ENCODE results near the gene FCMR.

The FCMR gene

GRCh38 chr1:206960676-206961386, 39.1 kb upstream of the FCMR start:
- Histone ChIP-seq H3K4me2 (no peak overlapping the region), H3K27me3 (no peaks in the 10 kb centered on the region), H3K27ac (no peak overlapping the region)

GRCh38 chr1:206958144-206958543, 36.4 kb upstream of the FCMR start:
- Histone ChIP-seq H3K4me2 (no peak overlapping the region), H3K27ac (no peak overlapping the region), H3K9ac (no peak overlapping the region), H3K36me3 (no peaks in the 10 kb centered on the region), H3K9me3 (no peaks in the 10 kb centered on the region), H3K4me1 (peaks cover 26% of the 10 kb centered on the region), H3K4me3 (no peak overlapping the region), H3K27me3 (no peaks in the 10 kb centered on the region), H4K20me1 (no peaks in the 10 kb centered on the region)
- TF ChIP-seq Cebpa-rat (IDR thresholded peaks at IDR 0.05), result no peak

More at GRCh38 chr1:206960676-206961386, 39.1 kb upstream of the FCMR start:
- Histone ChIP-seq H4K20me1 (no peaks in the 10 kb centered on the region), H3K9me3 (no peaks in the 10 kb centered on the region), H3K4me3 (no peak overlapping the region), H3K36me3 (no peaks in the 10 kb centered on the region), H3K4me1 (peaks cover 20% of the 10 kb centered on the region), H3K9ac (no peak overlapping the region)
- TF ChIP-seq Cebpa-rat (IDR thresholded peaks at IDR 0.05), result no peak

DNA sequence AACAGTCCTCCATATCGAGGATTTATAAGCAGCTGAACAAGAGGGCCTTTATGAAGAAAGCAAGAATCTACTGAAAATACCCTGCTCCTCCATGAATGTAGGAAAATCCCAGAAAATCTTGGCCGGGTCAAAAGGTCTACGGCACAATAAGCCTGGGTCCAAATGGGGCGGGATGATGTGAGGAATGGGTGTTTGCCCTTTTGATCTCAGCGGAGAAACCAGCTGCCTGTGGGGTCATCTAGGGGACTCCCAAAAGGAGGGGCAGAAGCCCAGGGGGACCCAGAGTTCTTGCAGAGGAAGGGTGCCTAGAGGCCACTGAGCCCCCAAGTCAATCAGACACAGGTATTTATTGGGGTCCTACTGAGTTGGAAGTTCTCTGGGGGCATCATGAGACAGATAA, 35.9 kb upstream of the FCMR start:
- no peaks in the 10 kb centered on the region for H3K36me3 ChIP-seq
- no peak overlapping the region for H3K9ac ChIP-seq
- H3K27me3 ChIP-seq, result no peaks in the 10 kb centered on the region
- H3K4me2 ChIP-seq, result no peak overlapping the region
- H3K4me3 ChIP-seq, result no peak overlapping the region
- peaks cover 25% of the 10 kb centered on the region for H3K4me1 ChIP-seq
- H3K27ac ChIP-seq, result no peak overlapping the region
- H3K9me3 ChIP-seq, result no peaks in the 10 kb centered on the region
- no peaks in the 10 kb centered on the region for H4K20me1 ChIP-seq
- no peak for TF ChIP-seq Cebpa-rat (IDR thresholded peaks at IDR 0.05)

- H3K9me3 ChIP-seq, result no peaks in the 10 kb centered on the region
- H4K20me1 ChIP-seq, result no peaks in the 10 kb centered on the region
- peak overlapping the region; percentile 39 for H3K4me2 ChIP-seq
- TF ChIP-seq Cebpa-rat (IDR thresholded peaks at IDR 0.05), result no peak
- no peak overlapping the region for H3K9ac ChIP-seq
- no peaks in the 10 kb centered on the region for H3K36me3 ChIP-seq
- H3K4me3 ChIP-seq, result no peak overlapping the region
- no peaks in the 10 kb centered on the region for H3K27me3 ChIP-seq
- no peak overlapping the region for H3K27ac ChIP-seq
- peaks cover 29% of the 10 kb centered on the region for H3K4me1 ChIP-seq
These were observed 34.0 kb upstream of the FCMR start for GRCh38 chr1:206955476-206956451.

- H3K4me2 ChIP-seq, result no peak overlapping the region
These were observed 33.0 kb upstream of the FCMR start for GRCh38 chr1:206954459-206955342.

DNA sequence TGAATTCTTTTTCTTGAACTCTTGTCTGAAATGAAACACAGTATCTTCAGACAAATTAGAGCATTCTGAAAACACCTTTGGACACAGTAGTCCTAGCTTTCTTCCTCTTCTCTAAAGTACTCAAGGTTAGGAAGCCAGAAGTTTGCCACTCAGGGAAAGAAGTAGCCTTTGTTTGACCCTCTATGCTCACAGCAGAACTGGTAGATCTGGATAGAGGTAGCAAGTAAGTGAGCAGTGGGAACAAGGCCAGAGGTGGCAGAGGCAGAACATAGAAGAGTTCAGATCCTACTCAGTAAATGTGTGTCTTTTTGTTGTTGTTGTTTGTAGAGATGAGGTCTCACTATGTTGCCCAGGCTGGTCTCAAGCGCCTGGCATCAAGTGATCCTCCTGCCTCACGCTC, 31.9 kb upstream of the FCMR start:
- Histone ChIP-seq H3K27ac (no peak overlapping the region), H3K4me2 (no peak overlapping the region), H4K20me1 (no peaks in the 10 kb centered on the region), H3K36me3 (no peaks in the 10 kb centered on the region), H3K27me3 (no peaks in the 10 kb centered on the region), H3K9ac (no peak overlapping the region), H3K9me3 (no peaks in the 10 kb centered on the region; the same call in 1 of the 2 replicates), H3K4me3 (no peak overlapping the region), H3K4me1 (peaks cover 48% of the 10 kb centered on the region)
- TF ChIP-seq Cebpa-rat (IDR thresholded peaks at IDR 0.05), result no peak

More at GRCh38 chr1:206954459-206955342, 33.0 kb upstream of the FCMR start:
- Histone ChIP-seq H3K4me3 (no peak overlapping the region), H3K9ac (no peak overlapping the region), H3K27ac (no peak overlapping the region), H4K20me1 (no peaks in the 10 kb centered on the region), H3K27me3 (no peaks in the 10 kb centered on the region), H3K4me1 (peaks cover 37% of the 10 kb centered on the region), H3K36me3 (no peaks in the 10 kb centered on the region), H3K9me3 (no peaks in the 10 kb centered on the region; the same call in 1 of the 2 replicates)
- no peak for TF ChIP-seq Cebpa-rat (IDR thresholded peaks at IDR 0.05)

GRCh38 chr1:206953126-206953525, 31.4 kb upstream of the FCMR start:
- H3K27ac ChIP-seq, result no peak overlapping the region
- H3K36me3 ChIP-seq, result no peaks in the 10 kb centered on the region
- H3K9ac ChIP-seq, result no peak overlapping the region
- no peak overlapping the region for H3K4me3 ChIP-seq
- no peaks in the 10 kb centered on the region for H3K27me3 ChIP-seq
- no peak for TF ChIP-seq Cebpa-rat (IDR thresholded peaks at IDR 0.05)
- H3K9me3 ChIP-seq, result no peaks in the 10 kb centered on the region; the same call in 1 of the 2 replicates
- peaks cover 53% of the 10 kb centered on the region for H3K4me1 ChIP-seq
- no peaks in the 10 kb centered on the region for H4K20me1 ChIP-seq
- H3K4me2 ChIP-seq, result no peak overlapping the region

DNA sequence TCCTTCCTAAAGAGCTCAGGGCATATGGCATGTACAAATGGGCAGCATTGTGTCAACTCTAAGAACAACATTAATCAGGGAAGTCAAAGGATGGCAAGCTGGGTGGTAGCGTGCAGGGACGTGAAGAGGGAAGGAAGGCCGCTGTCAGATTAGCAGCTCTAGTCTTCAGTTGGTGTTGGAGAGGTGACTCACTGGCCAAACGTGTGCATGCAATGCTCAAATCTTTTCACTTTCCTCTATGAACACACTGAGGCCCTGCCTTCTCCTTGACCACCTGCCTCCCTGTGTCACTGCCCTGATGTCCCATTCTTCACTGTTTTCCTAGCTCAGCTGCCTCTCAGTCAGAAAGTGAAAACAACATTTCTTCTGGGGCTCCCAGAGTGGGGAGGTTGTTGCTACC, 30.4 kb upstream of the FCMR start:
- Histone ChIP-seq H3K4me2 (no peak overlapping the region), H3K9me3 (no peaks in the 10 kb centered on the region; the same call in 1 of the 2 replicates), H3K4me3 (no peak overlapping the region), H3K9ac (no peak overlapping the region), H3K4me1 (peaks cover 62% of the 10 kb centered on the region), H3K36me3 (no peaks in the 10 kb centered on the region), H4K20me1 (no peaks in the 10 kb centered on the region), H3K27me3 (no peaks in the 10 kb centered on the region), H3K27ac (no peak overlapping the region)
- no peak for TF ChIP-seq Cebpa-rat (IDR thresholded peaks at IDR 0.05)
